ENCODE results near the gene KRT86. TPM values are rescaled to one million over a fixed set of nuclear protein-coding genes. Genes with fewer than 3 reads are reported as not detected.
"Not testable (repeated sequence)": the region's sequence is repeated elsewhere in the genome, so short reads cannot be mapped to it uniquely, and the experiment has no call there.

KRT86 gene
- total and polyA plus RNA-seq, 2 donors (not counting 1 experiment from before 2014, with no cell fraction given): not detected

DNA sequence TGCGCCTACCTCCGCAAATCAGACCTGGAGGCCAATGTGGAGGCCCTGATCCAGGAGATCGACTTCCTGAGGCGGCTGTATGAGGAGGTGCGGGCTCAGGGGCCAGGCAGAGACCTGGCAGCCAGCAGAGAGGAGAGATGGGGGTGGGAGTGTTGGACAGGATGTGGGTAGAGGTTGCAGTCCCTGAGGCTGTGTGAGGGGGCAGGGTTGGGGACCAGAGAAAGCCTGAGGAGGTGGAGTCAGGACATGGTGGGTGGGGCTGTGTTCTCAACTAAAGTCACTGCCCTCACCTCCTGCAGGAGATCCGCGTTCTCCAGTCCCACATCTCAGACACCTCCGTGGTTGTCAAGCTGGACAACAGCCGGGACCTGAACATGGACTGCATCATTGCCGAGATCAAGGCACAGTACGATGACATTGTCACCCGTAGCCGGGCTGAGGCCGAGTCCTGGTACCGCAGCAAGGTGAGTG, 30.5 kb downstream of the KRT86 start:
- H3K9ac ChIP-seq (ENCODE audit: low read length); H2AFZ ChIP-seq (ENCODE audit: insufficient read depth, low read depth, low read length, poor library complexity, severe bottlenecking); intact Hi-C loops (cut with micrococcal nuclease): not testable (repeated sequence)

DNA sequence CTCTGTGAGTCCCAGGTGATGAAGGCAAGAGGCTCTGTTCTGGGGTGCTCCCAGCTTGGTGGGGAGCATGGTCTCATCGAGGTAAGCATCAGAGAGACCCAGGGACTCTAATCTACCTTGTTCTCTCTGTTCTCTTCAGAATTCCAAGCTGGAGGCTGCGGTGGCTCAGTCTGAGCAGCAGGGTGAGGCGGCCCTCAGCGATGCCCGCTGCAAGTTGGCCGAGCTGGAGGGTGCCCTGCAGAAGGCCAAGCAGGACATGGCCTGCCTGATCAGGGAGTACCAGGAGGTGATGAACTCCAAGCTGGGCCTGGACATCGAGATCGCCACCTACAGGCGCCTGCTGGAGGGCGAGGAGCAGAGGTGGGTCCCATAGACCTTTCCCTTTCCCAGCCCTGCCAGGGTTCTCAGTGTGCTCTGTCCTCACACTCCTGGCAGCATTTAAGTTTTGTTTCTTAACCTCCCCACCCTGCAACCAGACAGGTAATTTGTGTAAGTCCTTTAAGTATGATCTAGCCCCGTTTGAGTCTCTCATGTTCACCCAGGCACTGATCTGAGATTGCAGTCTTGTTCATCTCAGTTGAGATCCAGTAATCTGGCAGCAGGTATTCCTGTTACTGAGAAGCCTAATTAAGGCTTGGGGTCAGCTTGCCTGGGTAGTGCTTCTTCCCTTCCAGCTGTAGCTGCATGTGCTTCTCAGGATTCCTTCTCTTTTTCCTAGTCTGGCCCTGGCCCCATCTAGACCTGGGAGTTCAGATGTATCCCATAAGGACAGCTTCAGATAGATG, 31.7 kb downstream of the KRT86 start:
- DNase-seq (no peak), ATAC-seq (ENCODE audit: low read depth) (no peak)
- Histone ChIP-seq H2AFZ (ENCODE audit: insufficient read depth, low read depth, low read length, poor library complexity, severe bottlenecking) (no peak overlapping the region), H3K9ac (ENCODE audit: low read length) (no peak overlapping the region), H3K27me3 (replicated peaks in 1 of 4; ENCODE audit: control extremely low read depth in 1 of 4, control insufficient read depth in 3 of 4, insufficient read depth in 4 of 4, low read length in 3 of 4) (peaks cover 0 to 27% (median 11%) of the 10 kb centered on the region in 4 experiments), H3K4me3 (ENCODE audit: control extremely low read depth in 1 of 5, extremely low read depth in 1 of 5, insufficient read depth in 1 of 5, low read depth in 2 of 5, low read length in 4 of 5) (no peak overlapping the region), H3K79me2 (ENCODE audit: control insufficient read depth, insufficient read depth, low read length) (no peaks in the 10 kb centered on the region), H3K4me1 (ENCODE audit: control insufficient read depth in 2 of 2, insufficient read depth in 2 of 2, low read length in 2 of 2) (no peaks in the 10 kb centered on the region), H4K20me1 (ENCODE audit: control insufficient read depth, insufficient read depth, low read length, poor library complexity, severe bottlenecking) (no peaks in the 10 kb centered on the region), H3K9me3 (ENCODE audit: control extremely low read depth in 1 of 3, control insufficient read depth in 2 of 3, insufficient read depth in 1 of 3, low read length in 2 of 3) (no peaks in the 10 kb centered on the region), H3K27ac (ENCODE audit: low read length in 2 of 2) (no peak overlapping the region), H3K36me3 (replicated peaks in 1 of 2; ENCODE audit: control extremely low read depth in 1 of 2, control insufficient read depth in 1 of 2, extremely low read depth in 1 of 2, insufficient read depth in 2 of 2, low read length in 1 of 2) (no peaks in the 10 kb centered on the region), H3K4me2 (replicated peaks; ENCODE audit: low read depth, low read length, poor library complexity, severe bottlenecking) (no peak overlapping the region)
- CTCF ChIA-PET: interaction anchor here (0.8 kb wide), 1 partner anchor 19 kb away, joined by 3 read pairs; no protein-coding TSS in a partner anchor
- no peaks in the 10 kb centered on the region for H3K9me3 Mint-ChIP-seq (ENCODE audit: insufficient read depth)
- H3K27ac Mint-ChIP-seq: no peak overlapping the region
- H3K27me3 Mint-ChIP-seq: peaks cover 35% of the 10 kb centered on the region
- H3K4me3 Mint-ChIP-seq: no peak overlapping the region
- H3K4me1 Mint-ChIP-seq: peaks cover 3% of the 10 kb centered on the region
- POLR2A ChIA-PET: no interaction called here
- 86% methylated on average over 5 of the region's 11 CpGs for WGBS (ENCODE audit: insufficient coverage)
- TF ChIP-seq EZH2 (IDR thresholded peaks at IDR 0.05; ENCODE audit: borderline replicate concordance, insufficient read depth, low read depth, low read length, poor library complexity, severe bottlenecking): no peak
- TF ChIP-seq, protein P1, sequence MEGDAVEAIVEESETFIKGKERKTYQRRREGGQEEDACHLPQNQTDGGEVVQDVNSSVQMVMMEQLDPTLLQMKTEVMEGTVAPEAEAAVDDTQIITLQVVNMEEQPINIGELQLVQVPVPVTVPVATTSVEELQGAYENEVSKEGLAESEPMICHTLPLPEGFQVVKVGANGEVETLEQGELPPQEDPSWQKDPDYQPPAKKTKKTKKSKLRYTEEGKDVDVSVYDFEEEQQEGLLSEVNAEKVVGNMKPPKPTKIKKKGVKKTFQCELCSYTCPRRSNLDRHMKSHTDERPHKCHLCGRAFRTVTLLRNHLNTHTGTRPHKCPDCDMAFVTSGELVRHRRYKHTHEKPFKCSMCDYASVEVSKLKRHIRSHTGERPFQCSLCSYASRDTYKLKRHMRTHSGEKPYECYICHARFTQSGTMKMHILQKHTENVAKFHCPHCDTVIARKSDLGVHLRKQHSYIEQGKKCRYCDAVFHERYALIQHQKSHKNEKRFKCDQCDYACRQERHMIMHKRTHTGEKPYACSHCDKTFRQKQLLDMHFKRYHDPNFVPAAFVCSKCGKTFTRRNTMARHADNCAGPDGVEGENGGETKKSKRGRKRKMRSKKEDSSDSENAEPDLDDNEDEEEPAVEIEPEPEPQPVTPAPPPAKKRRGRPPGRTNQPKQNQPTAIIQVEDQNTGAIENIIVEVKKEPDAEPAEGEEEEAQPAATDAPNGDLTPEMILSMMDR (IDR thresholded peaks at IDR 0.05): no peak
- intact Hi-C loops (cut with micrococcal nuclease): no loop called here

More for the DNA sequence above, 30.5 kb downstream of the KRT86 start:
- 27% methylated on average over 3 of the region's 15 CpGs for WGBS (ENCODE audit: insufficient coverage)
- DNase-seq; H3K27ac ChIP-seq (ENCODE audit: low read length in 2 of 2); POLR2A ChIA-PET; H3K9me3 ChIP-seq (ENCODE audit: control extremely low read depth in 1 of 3, control insufficient read depth in 2 of 3, insufficient read depth in 1 of 3, low read length in 2 of 3); H3K4me3 ChIP-seq (ENCODE audit: control extremely low read depth in 1 of 5, extremely low read depth in 1 of 5, insufficient read depth in 1 of 5, low read depth in 2 of 5, low read length in 4 of 5); ATAC-seq (ENCODE audit: low read depth); H3K4me1 ChIP-seq (ENCODE audit: control insufficient read depth in 2 of 2, insufficient read depth in 2 of 2, low read length in 2 of 2); H3K4me1 Mint-ChIP-seq; H3K36me3 ChIP-seq (replicated peaks in 1 of 2; ENCODE audit: control extremely low read depth in 1 of 2, control insufficient read depth in 1 of 2, extremely low read depth in 1 of 2, insufficient read depth in 2 of 2, low read length in 1 of 2); H3K4me2 ChIP-seq (replicated peaks; ENCODE audit: low read depth, low read length, poor library complexity, severe bottlenecking); CTCF ChIA-PET; H3K79me2 ChIP-seq (ENCODE audit: control insufficient read depth, insufficient read depth, low read length); H3K9me3 Mint-ChIP-seq (ENCODE audit: insufficient read depth); H3K27ac Mint-ChIP-seq; H3K4me3 Mint-ChIP-seq; H4K20me1 ChIP-seq (ENCODE audit: control insufficient read depth, insufficient read depth, low read length, poor library complexity, severe bottlenecking): not testable (repeated sequence)
- H3K27me3 ChIP-seq (replicated peaks in 1 of 4; ENCODE audit: control extremely low read depth in 1 of 4, control insufficient read depth in 3 of 4, insufficient read depth in 4 of 4, low read length in 3 of 4): peaks cover 0 to 19% (median 7%) of the 10 kb centered on the region in 4 experiments
- peaks cover 34% of the 10 kb centered on the region for H3K27me3 Mint-ChIP-seq
